HG03469 (cell line): ENCODE data around the gene MPPED2.

ENCODE experiments used
- ATAC-seq: cut with Tn5 transposase; IDR thresholded peaks from one replicate; pipeline ENCODE4 v1.9.1; 2021; ENCODE audit warnings: mild to moderate bottlenecking, moderate library complexity, moderate number of reproducible peaks; ENCODE audit not compliant: unreplicated experiment

Gene MPPED2

GRCh38 chr11:30368394-30368793 lies 217.8 kb downstream of the MPPED2 start:
- ATAC-seq, result no peak

- ATAC-seq, result no peak
These were observed 220.2 kb downstream of the MPPED2 start for GRCh38 chr11:30365793-30366517.

DNA sequence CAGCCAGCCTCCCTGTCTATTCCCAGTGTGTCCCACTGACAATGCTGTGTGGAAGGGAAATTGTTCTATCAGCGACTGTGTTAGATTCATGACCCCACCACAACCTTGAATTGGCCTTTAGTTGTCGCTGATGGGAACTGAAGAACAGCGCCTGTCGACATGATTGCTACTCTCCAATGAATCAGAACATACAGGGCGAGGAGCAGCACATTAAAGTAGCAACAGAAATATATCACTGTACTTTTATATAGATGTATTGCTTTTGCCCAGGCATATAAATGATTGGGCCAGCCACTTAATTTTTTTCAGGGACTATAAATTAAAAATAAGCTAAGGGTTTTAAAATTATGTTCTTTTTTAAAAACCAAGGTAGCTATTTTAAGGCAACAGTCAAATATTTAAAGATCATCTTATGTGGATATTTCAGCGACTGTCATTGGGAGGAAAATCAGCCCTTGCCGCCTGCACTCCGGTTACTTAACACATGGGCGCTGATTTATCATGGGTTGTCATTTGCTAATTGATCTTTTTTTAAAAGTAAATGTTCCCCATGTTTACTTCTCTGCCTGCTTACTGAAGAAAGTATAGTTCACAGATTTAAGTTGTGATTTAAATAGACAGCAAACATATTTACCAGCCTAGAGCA lies 221.2 kb downstream of the MPPED2 start:
- ATAC-seq, result no peak

DNA sequence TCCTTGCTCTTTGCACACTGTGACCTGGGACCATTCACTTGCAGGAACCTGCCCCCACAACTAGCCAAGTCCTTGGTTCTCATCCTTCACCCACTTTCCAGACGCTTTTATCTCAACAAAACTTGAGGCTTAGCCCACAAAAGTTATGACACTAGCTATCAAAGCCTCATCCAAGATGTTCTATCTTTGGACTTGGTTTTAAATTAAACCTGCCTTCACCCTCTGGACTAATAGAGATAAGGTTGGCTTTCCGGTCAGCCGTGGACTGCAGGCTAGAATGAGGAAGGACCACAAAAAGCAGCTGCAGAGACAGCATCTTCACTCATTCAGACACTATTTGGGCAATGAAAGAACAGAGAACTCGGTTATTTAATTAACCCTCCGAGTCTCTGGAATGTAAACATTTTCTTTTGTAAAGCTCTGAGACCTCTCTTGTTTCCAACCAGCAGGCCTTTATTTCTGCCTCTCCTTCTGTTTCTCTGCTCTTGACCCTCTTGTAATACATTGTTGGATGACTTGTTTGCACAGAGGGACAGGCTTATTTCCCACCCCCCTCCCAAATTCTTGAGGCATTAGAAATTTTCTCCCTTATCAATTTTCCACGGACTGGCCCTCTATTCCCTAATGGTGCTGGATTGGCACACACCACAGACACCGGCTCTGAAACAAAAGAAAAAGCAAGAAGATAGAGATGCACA lies 221.9 kb downstream of the MPPED2 start:
- no peak for ATAC-seq

DNA sequence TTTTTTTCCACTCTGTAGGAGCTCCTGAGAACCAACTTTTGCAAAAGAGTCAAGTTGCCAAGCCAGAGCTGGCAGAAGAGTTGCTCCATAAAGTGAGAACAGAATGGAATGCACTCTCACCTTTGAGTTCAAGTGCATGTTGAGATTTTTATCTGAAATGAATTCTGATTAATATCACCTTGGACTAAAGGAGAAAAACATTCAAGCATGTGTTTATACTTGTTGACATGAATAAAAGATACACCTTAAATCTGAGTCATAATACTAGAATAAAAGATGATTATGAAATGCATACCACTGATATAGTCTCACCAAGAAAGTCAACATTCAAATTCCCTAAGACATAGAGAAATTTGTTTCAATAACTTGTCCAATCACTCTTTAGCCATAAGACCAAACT lies 225.4 kb downstream of the MPPED2 start:
- ATAC-seq, result no peak
